HG03064 (cell line): Measurements from ENCODE around the gene IL5RA.
A peak's percentile ranks its signal among the peaks of the same experiment; 100 is the strongest.

ENCODE experiments used
- ATAC-seq: cut with Tn5 transposase; IDR thresholded peaks from one replicate; pipeline ENCODE4 v1.9.1; 2021; ENCODE audit warnings: low read depth; ENCODE audit not compliant: unreplicated experiment

Gene IL5RA, protein sequence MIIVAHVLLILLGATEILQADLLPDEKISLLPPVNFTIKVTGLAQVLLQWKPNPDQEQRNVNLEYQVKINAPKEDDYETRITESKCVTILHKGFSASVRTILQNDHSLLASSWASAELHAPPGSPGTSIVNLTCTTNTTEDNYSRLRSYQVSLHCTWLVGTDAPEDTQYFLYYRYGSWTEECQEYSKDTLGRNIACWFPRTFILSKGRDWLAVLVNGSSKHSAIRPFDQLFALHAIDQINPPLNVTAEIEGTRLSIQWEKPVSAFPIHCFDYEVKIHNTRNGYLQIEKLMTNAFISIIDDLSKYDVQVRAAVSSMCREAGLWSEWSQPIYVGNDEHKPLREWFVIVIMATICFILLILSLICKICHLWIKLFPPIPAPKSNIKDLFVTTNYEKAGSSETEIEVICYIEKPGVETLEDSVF

DNA sequence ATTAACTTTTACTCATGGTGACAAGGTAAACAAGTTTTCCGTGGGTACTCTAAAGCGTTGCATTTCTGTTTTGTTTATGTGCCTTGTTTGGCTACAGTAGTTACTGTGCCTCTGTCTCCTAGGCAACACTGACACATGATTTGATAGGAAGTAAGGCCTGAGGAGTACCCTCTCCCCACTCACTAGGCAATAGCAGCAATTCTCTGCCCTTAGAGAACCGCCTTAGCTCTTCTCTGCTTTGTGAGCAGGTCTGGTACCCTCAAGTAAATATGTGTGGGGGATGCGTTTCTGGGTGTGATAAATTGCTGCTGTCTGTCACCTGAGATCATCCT, at the start of gene IL5RA:
Gene IL5RA (minus strand): TSS at position 76 of the 332 bp plus-strand sequence. CDS start 5,390 bp downstream, outside the sequence.
- ATAC-seq, result no peak

DNA sequence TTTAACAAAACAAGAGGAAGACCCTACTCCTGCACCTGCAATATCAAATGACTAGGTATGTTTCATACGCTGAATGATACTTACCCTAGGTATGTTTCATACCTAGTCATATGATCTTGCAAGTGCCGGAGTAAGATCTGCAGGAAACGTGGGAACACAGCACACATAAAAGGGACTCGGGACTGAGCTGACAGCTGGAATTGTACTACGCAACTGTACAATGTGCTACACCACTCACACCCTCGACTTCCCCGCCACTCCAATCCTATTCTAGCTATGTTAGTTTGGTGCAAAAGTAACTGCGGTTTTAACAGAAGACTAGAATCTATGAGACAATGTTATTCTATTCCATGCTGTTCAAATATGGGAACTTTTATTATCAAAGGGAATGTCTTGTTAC, 47.3 kb upstream of the IL5RA start:
- no peak for ATAC-seq

DNA sequence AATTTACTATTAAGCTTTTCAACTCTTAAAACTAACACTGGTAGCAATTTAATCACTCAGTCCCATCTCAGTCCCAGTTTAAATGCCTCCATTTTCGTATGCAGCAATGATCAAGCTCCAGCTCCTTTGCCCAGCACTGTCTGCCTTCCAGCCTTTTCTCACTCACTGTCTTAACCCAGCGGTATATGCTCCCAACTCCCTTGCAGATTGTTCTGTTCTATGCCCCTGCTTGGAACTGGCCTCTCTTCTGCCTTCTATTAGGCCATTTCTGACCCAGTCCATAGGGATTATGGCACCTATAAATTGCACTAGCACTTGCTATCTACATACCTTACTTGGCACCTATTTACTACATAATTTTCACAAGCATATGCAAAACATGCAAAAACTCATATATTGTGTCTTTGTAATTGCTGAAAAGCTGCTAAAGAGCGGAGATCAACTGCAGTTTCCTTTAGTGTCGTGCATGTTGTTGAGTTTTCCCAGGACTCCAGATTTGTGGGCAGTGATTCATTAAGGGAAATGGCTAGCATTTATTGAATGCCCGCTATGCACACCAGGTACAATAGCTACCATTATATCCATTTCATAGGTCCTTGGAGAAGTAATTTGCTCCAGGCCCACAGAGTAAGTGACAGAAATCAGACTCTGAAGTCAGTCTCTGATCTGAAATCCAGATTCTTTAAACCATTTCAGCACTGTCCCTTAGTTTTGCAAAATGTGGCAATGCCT, 44.9 kb upstream of the IL5RA start:
- ATAC-seq, result no peak

DNA sequence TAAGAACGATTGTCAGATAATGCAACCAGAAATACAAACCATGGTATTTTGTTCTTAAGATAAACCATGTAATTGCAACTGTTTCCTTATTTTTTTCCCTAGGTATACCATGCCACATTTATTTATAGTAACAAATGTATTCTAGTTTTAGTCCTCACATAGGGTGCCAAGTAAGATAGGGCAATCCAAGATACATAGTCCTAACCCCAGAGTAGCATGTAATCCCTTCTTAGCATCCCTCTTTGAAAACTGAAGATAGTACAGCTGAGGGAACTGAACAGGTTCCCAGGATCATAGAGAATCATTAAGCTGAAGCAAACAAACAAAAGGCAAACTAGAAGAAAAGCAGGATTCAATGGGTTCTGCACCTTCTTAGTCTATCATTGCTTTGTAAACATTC, 41.3 kb upstream of the IL5RA start:
- no peak for ATAC-seq

DNA sequence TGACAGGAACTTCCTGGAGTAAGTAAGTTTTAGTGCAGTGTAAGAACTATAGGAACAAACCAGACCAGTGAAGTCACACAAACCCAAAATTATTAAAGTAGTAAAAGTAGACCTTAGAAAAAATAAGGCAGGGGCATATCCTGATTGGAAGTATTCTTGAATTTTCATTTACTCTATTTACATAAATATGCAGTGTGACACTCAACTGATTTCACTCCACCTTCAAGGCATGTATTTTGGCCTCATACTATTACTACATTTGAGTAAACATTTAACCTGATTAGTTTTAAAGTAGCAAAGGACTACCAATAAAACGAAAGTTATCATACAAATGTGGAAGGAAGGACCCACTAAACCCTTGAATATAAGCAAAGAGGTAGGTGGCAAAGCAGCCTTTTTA, 39.4 kb upstream of the IL5RA start:
- no peak for ATAC-seq

DNA sequence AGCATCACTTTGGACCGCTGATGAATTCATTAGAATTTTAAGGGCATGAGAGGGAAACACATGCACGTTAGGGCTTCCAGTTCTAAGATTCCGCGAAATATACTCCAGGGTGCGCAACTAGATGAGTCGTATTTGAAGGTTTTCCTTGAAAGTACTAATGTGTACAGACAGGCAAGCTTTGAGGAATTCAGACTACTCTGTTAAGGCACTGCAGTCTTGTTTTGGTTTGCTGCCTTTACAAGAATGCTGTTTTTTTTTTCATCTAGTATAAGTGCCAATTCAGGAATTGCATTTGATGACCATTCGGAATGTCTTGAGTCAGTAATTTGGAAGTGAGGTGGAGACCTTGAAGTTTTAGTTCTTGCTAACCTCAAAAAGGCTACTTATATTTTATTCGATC, 35.7 kb upstream of the IL5RA start:
- ATAC-seq, result no peak

DNA sequence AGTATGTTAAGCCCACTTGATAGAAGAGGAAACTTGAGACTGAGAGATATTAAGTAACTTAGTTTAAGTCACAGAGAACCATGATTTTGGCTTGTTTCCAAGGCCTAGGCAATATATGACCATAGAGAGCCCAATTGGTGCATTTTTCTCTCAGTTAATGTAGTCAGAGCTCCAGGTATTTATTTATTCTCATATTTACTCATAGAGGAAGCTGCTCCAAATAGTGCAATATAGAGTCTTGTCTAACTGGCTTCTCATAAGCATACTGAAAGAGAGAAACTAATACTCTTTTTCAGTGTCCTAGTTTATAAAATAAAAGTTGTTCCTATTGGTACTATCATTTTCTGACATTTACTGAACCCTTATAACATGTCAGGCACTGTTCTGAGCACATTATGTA, 31.8 kb upstream of the IL5RA start:
- ATAC-seq, result no peak

DNA sequence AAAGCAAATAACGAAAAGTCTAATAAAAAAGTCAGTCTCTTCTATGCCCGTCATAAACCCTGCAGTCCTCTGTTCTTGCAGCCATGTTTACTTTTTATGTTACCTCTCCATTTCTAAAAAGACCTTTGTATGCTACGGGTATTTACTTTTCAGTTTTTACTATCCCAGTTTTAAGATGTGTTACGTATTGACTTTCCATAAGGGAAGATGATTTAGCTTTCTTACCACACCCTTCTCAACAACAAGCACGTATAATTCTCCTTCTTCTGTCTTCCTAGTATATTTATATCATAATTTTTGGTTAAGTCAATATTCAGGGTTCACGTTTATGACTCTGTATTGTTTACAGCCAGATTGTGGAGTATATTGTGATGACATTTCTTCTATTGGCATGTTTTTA, 27.4 kb upstream of the IL5RA start:
- ATAC-seq, result no peak

DNA sequence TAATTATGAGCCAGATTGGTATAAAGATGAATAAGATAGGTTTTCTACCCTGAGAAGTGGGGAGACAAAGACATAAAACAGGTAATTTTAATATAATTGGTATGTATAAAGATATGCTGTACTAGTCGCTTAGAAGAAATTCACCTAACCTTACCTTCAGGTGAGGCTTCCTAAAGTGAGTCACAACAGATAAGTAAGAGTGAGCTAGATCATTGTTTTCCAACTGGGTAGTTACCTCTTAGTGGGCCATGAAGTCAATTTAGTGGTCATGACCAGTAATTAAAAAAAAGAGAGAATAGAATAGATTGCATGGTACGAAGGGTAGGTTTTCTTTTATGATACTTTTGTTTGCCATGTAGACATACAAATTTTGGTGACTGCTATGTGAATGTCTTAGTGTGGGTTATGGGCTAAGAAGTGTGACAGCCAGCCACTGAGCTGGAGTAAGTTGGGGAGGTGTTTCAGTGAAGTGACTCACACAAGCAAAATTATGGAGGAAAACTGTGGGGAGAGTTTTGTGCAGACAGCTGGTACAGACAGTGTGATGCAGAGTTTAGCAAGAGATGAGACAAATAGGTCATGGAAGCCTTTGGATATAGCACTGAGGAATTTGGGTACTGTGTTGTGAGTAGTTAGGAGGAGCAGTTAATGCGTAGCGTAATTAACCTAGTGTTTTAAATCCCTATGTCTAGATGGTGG, 24.7 kb upstream of the IL5RA start:
- no peak for ATAC-seq

DNA sequence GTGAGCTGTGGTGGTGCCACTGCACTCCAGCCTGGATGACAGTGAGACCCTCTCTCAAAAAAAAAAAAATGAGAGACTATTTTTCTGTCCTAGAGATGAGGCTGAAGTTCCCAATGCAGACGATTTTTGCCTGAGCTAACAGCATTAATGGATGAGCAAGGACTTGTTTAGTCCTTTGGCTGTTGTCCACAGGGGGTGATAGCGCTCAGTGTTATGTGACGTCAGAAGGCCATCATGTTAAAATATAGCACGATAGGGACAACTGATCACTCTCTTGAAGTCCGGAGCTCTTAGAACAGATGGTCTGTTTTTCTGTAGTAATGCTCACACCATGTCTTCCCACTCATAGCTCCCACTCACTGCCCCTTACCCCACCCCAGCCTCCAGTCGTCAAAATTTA, 23.3 kb upstream of the IL5RA start:
- no peak for ATAC-seq

DNA sequence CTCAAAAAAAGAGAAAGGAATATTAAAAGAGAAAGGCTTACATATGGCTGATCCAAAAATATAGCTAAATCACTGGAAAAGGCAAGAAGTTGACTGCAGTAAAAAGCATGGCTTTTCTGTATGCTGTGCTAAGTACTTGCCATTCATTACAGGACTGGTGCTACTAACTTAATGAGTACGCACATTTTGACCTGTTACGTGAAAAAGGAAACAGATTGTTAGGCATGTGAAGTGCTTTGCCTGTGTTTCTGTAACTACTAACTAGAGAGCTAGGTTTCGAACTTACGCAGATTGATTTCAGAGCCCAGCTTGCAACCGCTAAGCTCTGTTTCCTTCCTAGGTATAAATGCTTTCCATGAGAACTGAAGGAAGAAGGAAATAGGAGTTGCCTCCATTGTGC, 19.4 kb upstream of the IL5RA start:
- no peak for ATAC-seq

DNA sequence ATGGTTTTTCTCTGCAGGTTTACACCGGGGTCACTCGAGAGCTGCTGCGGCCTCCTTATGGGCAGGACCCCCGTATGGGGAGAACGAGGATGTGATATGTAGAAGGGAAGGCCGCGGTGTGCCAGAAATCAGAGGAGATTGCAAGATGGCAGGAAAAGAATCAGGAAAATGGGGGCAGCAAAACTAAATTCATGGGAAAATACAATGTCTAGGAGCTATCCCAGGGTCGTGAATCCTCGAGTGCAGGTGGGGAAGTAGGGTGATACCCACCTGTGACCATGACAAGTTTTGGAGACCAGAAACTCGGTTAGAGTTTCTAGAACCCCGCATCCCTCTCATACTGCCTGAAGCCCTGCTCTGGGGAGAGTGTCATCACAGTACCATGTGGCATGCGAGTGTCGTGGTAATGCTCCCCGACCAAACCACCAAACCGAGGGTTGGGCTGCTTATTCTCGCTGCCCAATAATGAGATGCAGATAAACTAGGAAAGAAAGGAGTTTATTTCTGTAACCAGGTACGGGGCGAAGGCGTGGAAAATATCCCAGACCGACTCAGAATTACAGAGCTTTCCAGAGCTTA, 17.3 kb upstream of the IL5RA start:
- no peak for ATAC-seq

DNA sequence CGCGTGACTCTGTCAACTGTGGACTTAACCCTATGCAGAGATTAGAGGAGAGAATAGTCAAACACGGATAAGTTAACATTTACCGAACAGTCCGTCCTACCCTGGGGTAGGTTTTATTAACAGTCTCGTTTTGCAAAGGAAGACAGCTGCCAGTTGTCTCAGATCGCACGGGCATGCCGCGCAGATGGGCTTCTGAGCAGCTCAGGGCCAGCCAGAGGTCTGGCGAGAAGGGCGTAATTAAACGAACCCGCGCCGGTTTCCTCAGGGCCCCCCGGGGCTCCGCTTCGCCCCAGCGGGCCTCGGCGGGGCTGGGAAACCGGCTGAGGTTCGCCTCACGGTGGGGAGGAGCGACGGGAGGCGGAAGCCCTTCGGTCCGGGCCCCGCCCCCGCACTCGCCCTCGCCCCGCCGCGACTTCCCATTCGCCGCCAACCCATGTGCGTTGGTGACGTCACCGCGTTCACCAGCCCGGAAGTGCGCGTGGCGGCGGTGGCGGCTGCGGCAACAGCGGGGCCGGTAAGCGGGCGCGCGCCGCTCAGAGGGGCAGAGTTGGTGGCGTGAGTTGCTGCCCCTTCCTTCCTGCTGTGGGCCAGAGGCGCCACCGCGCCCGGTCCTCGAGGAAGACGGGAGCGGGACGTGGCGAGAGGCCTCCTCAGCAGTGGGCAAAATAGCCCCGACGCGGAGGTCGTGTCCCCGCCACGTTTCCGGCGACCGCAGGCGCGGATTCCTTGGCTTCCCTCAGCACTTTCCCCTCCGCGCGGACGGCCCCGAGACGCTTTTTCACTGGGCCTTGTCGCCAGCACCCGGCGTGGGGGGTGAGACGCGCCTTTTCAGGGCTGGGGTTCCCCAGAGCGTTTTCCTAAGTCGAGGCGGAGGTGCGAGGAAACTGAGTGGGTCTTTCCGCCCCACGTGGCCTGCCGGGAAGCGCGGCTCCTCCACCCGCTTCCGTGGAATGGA, 16.6 kb upstream of the IL5RA start, which contains the start of gene TRNT1:
Gene TRNT1 (plus strand): TSS at position 464 of the 955 bp plus-strand sequence. CDS start 2,101 bp downstream, outside the sequence.
- peak; percentile 99 for ATAC-seq

DNA sequence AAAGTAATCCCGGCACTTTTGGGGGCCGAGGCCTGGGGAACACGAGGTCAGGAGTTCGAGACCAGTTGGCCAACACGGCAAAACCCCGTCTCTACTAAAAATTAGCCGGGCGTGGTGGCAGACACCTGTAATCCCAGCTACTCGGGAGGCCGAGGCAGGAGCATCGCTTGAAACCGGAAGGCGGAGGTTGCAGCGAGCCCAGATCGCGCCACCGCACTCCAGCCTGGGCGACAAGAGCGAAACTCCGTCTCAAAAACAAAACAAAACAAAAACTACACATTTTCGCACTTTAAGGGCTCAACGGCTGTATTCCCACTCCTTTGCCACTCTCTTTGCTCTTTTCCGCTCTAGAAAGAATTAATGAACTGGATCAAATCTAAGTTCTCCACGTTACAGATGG, 15.8 kb upstream of the IL5RA start:
- no peak for ATAC-seq

DNA sequence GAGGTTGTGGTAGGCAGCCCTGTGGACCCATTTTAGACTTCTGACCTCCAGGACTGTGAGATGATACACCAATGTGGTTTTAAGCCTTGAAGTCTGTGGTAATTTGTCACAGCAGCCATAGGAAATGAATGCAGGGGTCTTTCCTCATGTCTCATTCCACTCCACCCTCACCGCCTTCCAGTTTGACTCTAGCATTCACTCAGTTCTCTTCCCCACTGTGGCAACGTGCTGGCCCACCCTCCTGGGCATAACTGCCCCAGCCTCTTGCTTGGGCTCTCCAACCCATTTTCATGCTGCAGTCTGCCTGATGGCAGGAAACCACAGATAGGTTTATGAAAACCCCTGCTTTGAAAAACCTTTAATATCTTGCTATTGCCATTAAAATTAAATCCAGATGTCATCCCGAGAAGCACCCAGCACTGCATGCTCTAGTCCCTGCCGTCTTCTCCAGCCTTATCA, 9.2 kb upstream of the IL5RA start:
- ATAC-seq, result no peak

DNA sequence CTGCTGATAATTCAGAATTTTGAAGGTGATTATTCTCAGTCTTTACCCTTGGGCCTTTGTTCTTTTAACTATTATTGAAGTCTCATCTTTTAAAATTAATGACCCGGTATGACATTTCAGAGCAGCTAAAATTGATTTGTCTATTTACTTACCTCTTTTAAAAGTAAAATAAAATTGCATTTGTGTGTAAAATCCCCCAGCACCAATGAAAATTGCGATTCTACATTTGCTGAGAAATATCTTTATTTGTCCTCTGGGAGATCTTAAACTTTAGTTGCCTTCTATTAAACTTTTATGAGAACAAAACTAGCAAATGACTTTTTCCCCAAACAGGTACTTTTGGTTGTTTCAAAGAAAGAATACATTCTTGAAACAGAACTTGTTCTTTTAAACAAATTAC, 7.5 kb upstream of the IL5RA start:
- no peak for ATAC-seq

DNA sequence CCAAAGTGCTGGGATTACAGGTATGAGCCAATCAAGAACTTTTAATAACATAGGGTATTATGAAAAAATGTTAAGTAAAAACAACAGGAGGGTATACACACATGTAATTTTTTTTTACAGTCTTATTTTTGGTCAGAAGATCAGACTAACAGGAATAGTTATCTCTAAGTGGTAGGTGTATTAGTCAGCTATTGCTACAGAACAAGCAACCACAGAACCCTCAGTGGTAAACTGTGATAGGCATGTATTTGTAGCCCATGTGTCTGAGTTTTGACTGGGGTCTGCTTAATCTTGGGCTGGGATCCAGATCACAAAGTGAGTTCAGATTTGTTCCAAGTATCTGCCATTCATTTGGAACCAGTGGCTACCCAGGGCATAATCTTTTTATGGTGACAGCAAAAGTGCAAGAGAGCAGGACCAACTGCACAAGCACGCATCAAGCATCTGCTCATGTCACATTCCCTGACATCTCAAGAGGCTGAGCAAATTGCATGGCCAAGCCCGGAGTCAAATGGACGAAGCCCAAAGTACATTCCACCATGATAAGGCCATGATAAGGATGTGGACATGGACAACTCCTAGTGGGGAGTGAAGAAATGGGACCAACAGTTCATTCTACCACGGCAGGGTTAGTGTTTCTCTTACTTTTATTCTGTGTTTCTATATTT, 3.0 kb upstream of the IL5RA start:
- ATAC-seq, result no peak

DNA sequence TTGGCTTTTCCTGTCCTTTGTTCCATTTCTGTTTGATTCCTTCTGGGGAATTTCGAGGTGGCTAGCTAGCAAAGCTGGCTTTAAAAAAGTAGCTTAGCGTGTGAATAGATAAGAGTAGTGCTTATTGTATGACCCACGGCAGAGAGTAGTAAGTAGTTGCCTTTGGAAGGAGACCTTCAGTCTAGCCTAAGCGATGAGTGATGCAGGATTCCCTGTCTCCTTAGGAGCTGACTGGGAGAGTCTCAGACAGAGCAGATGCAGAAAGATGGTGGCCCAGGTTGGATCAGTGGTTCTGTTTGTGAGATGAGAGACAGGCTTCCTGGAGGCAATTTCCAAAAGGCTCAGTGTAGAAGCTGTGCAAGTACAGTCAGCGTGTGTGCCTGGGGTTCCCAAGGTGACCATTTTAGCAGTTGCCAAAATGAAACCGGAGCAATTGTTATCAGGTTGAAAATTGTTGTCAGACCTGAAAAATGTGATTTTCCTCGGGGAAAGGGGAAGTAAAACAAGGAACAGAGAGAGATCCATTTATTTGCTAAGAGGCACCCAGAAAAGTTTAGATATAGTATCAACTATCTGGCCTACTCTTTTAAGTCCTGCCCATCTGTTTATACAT, 681 bp upstream of the IL5RA start:
- ATAC-seq, result no peak
